RWPE1 (cell line): ENCODE measurements around the gene CLDND1.

Experiments
- CTCF ChIA-PET: fragments of 350-600 bp; sonication (Branson Sonifier 250); formaldehyde crosslinking; extraction: SDS; loops from one replicate; lab custom pipeline; 2021; lab: Yijun Ruan, JAX
- POLR2A ChIA-PET: fragments of 400-600 bp; formaldehyde crosslinking; extraction: SDS; loops from one replicate; lab custom pipeline; 2020; ENCODE audit warnings: antibody characterized with exemption; ENCODE audit not compliant: low non-redundant PET; lab: Yijun Ruan, JAX
- DNase-seq: peaks from one replicate; pipeline ENCODE4 v3.0.0; 2012; ENCODE audit warnings: low spot score
- H3K27ac ChIP-seq: fragments of 450-650 bp; 2 replicates; pipeline ENCODE4 v1.5.1; 2017
- CTCF ChIP-seq: fragments of 450-650 bp; conservative IDR thresholded peaks from 2 replicates; pipeline ENCODE4 v1.5.1; 2017; ENCODE audit warnings: low read depth, mild to moderate bottlenecking

Gene CLDND1

GRCh38 chr3:98532275-98532637 is 9.6 kb upstream of the CLDND1 start:
- POLR2A ChIA-PET: no interaction called here

GRCh38 chr3:98531622-98532274 is 9.0 kb upstream of the CLDND1 start, which contains the start of gene GPR15:
GPR15 (plus strand) TSS chr3:98531978; CDS start chr3:98532034, 56 bp downstream.
- DNase-seq: no peak
- POLR2A ChIA-PET: no interaction called here
- CTCF ChIA-PET: interaction anchor here (0.6 kb wide), 1 partner anchor 581 kb away, joined by 6 read pairs; no protein-coding TSS in a partner anchor
- no peak for TF ChIP-seq CTCF
- H3K27ac ChIP-seq: no peak within 1 kb of the TSS

More at GRCh38 chr3:98532275-98532637, 9.6 kb upstream of the CLDND1 start:
- H3K27ac ChIP-seq: no peak overlapping the region
- CTCF ChIA-PET: interaction anchor here (0.6 kb wide), 1 partner anchor 582 kb away, joined by 6 read pairs; no protein-coding TSS in a partner anchor
- DNase-seq: no peak
- no peak for TF ChIP-seq CTCF

GRCh38 chr3:98530676-98531075 is 8.0 kb upstream of the CLDND1 start:
- TF ChIP-seq CTCF: no peak
- H3K27ac ChIP-seq: no peak overlapping the region
- ChIA-PET CTCF (no interaction called here), POLR2A (no interaction called here)
- DNase-seq: no peak

GRCh38 chr3:98529856-98530459 is 7.3 kb upstream of the CLDND1 start:
- POLR2A ChIA-PET: no interaction called here

GRCh38 chr3:98528474-98529346 is 6.0 kb upstream of the CLDND1 start:
- ChIA-PET POLR2A (no interaction called here), CTCF (interaction anchor here (0.7 kb wide), 1 partner anchor 17 kb away, joined by 3 read pairs; no protein-coding TSS in a partner anchor)
- no peak overlapping the region for H3K27ac ChIP-seq
- DNase-seq: no peak
- TF ChIP-seq CTCF: no peak

More at GRCh38 chr3:98529856-98530459, 7.3 kb upstream of the CLDND1 start:
- TF ChIP-seq CTCF: no peak
- no peak for DNase-seq
- H3K27ac ChIP-seq: no peak overlapping the region
- CTCF ChIA-PET: no interaction called here

GRCh38 chr3:98525494-98525893 is 2.8 kb upstream of the CLDND1 start:
- no peak for DNase-seq
- no peak overlapping the region for H3K27ac ChIP-seq
- ChIA-PET POLR2A (no interaction called here), CTCF (no interaction called here)
- no peak for TF ChIP-seq CTCF
